Measurements from ENCODE around the gene CDH26. TPM values are rescaled to one million over a fixed set of nuclear protein-coding genes. Genes with fewer than 3 reads are reported as not detected.

Gene CDH26
- total RNA-seq, 2 experiments from 2014 or later: 0.19 to 0.36 TPM

DNA sequence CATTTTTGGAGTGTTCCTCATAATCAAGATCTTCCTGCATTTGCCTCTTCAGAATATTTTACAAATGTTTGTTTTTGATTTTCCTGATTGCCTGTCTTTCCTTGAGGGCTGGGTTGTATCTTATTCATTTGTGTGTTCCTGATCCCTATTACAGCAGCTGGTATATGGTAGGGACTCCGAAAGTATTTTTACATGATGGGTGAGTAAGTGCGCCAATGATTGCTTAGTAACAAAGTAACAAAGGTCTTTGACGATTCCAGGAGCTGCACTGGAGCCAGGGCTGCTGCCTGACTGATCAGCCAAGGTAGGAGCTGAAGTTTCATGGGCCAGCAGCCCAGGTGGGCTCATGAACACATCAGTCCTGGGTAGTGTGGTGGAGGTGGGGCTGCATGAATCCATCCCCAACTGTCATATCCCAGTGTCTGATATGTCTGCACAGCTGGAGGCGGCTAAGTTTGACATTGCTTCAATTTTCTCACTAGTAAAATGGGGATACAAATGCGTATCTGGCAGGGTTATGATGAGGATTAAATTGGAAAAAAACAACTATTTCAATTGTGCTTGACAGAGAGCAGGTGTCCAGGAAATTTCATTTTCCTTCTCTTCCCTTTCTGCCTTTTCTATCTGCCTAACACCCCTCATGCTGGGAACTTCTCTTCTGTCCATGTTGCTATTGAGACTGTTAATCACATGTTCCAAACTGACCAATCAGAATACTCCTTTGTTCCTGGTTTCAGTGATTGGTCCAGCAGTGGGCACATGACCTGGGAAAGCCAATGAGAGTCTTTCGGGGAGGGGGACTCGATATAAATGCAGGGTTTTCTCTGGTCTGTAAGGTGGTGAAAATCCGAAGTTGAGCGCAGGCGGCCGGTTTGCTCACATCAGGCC, 90.7 kb downstream of the CDH26 start:
- no peaks in the 10 kb centered on the region for H4K20me1 ChIP-seq (ENCODE audit: insufficient read depth, low read length)
- H3K79me2 ChIP-seq (ENCODE audit: insufficient read depth, low read depth, low read length): no peaks in the 10 kb centered on the region
- intact Hi-C loops (cut with micrococcal nuclease; ENCODE audit: unreplicated experiment): no loop called here
- ChIA-PET POLR2A (no interaction called here), CTCF (ENCODE audit: unreplicated experiment) (no interaction called here)
- no peak overlapping the region for H2AFZ ChIP-seq (ENCODE audit: low read length)
- H3K27ac ChIP-seq (ENCODE audit: low read depth, low read length, poor library complexity, severe bottlenecking): no peak overlapping the region
- DNase-seq (ENCODE audit: low spot score): peak; percentile 5
- no peaks in the 10 kb centered on the region for H3K36me3 ChIP-seq (ENCODE audit: insufficient read depth, low read length)
- H3K4me3 ChIP-seq (ENCODE audit: low read depth, low read length, poor library complexity, severe bottlenecking): no peak overlapping the region
- no peaks in the 10 kb centered on the region for H3K9me2 ChIP-seq (ENCODE audit: insufficient read depth, low read length)
- H3K4me2 ChIP-seq (ENCODE audit: low read length): no peak overlapping the region
- no TSS peak for BruUV-seq (replicated peaks)
- H3K9me3 ChIP-seq (ENCODE audit: low read length): no peaks in the 10 kb centered on the region
- no peaks in the 10 kb centered on the region for H3K4me1 ChIP-seq (ENCODE audit: insufficient read depth, low read length, poor library complexity, severe bottlenecking)
- no peak for TF ChIP-seq EZH2phosphoT487 (IDR thresholded peaks at IDR 0.05; ENCODE audit: borderline replicate concordance, low read depth, low read length)
- TF ChIP-seq, protein P1, sequence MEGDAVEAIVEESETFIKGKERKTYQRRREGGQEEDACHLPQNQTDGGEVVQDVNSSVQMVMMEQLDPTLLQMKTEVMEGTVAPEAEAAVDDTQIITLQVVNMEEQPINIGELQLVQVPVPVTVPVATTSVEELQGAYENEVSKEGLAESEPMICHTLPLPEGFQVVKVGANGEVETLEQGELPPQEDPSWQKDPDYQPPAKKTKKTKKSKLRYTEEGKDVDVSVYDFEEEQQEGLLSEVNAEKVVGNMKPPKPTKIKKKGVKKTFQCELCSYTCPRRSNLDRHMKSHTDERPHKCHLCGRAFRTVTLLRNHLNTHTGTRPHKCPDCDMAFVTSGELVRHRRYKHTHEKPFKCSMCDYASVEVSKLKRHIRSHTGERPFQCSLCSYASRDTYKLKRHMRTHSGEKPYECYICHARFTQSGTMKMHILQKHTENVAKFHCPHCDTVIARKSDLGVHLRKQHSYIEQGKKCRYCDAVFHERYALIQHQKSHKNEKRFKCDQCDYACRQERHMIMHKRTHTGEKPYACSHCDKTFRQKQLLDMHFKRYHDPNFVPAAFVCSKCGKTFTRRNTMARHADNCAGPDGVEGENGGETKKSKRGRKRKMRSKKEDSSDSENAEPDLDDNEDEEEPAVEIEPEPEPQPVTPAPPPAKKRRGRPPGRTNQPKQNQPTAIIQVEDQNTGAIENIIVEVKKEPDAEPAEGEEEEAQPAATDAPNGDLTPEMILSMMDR (conservative IDR thresholded peaks at IDR 0.05; ENCODE audit: low read length): no peak

DNA sequence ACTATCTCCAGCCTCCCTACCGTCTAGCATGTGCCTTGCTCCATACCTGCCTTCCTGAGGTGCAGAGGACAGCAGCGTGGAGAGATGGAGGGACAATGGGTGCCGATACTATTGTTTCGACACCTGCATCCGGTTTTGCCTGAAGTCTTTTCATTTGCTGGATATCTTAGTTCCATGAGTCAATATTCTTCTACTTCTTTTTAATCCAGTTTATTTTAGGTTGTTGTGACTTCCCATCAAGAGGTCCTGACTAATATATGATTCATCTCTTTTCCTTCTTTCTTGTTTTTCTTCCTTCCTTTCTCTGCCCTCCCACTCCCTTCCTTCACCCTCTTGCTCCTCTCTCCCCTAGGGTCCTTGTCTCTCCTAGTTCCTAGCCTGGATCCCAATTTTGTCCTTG, 91.4 kb downstream of the CDH26 start:
- TF ChIP-seq, protein P1 (conservative IDR thresholded peaks at IDR 0.05; ENCODE audit: low read length): no peak
- Histone ChIP-seq H3K4me3 (ENCODE audit: low read depth, low read length, poor library complexity, severe bottlenecking) (no peak overlapping the region), H3K36me3 (ENCODE audit: insufficient read depth, low read length) (no peaks in the 10 kb centered on the region), H3K9me2 (ENCODE audit: insufficient read depth, low read length) (no peaks in the 10 kb centered on the region), H3K27ac (ENCODE audit: low read depth, low read length, poor library complexity, severe bottlenecking) (no peak overlapping the region), H3K4me2 (ENCODE audit: low read length) (no peak overlapping the region), H3K9me3 (ENCODE audit: low read length) (no peaks in the 10 kb centered on the region), H4K20me1 (ENCODE audit: insufficient read depth, low read length) (no peaks in the 10 kb centered on the region), H2AFZ (ENCODE audit: low read length) (no peak overlapping the region), H3K79me2 (ENCODE audit: insufficient read depth, low read depth, low read length) (no peaks in the 10 kb centered on the region), H3K4me1 (ENCODE audit: insufficient read depth, low read length, poor library complexity, severe bottlenecking) (no peaks in the 10 kb centered on the region)
- no peak for DNase-seq (ENCODE audit: low spot score)
- CTCF ChIA-PET (ENCODE audit: unreplicated experiment): no interaction called here
- BruUV-seq (replicated peaks): no TSS peak
- intact Hi-C loops (cut with micrococcal nuclease; ENCODE audit: unreplicated experiment): no loop called here
- POLR2A ChIA-PET: no interaction called here

DNA sequence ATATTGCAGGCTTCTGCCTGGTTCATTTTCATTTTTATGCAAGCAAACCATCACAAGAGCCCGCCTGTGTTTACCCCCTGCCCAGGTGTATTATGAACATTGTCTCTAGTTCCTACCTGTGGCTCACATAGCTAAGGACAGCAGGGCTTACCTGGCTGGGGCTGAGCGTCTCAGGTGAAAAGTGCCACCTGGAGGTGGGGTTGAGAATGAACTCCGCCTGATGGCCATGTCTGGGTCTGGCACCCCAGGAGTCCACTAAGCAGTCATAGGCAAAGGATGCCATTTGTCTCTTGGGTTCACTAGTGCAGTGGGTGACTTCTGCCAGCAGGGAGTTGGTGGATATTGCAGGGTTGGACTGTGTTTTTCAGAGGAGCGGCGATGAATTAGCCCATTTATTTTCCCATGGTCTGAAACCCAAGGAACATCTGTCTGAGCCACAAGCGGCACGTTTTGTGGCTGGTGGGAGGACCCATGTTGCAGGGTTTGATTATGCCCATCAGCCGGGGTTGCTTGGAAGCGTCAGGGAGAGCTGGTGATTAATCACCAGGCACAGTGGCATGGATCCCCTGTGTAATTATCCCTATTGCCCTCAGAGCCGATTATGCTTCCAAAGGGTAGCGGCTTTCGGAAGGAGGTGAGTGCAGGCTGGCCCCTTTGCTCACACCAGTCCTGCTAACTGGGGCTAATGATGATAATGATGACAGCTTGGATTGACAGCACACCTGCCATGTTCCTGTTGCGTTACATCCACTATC, 92.1 kb downstream of the CDH26 start:
- ChIA-PET CTCF (ENCODE audit: unreplicated experiment) (no interaction called here), POLR2A (no interaction called here)
- H3K27ac ChIP-seq (ENCODE audit: low read depth, low read length, poor library complexity, severe bottlenecking): no peak overlapping the region
- no peaks in the 10 kb centered on the region for H3K9me2 ChIP-seq (ENCODE audit: insufficient read depth, low read length)
- H2AFZ ChIP-seq (ENCODE audit: low read length): no peak overlapping the region
- no peaks in the 10 kb centered on the region for H4K20me1 ChIP-seq (ENCODE audit: insufficient read depth, low read length)
- no peak overlapping the region for H3K4me2 ChIP-seq (ENCODE audit: low read length)
- no peak for DNase-seq (ENCODE audit: low spot score)
- no peaks in the 10 kb centered on the region for H3K4me1 ChIP-seq (ENCODE audit: insufficient read depth, low read length, poor library complexity, severe bottlenecking)
- H3K9me3 ChIP-seq (ENCODE audit: low read length): no peaks in the 10 kb centered on the region
- BruUV-seq (replicated peaks): no TSS peak
- H3K4me3 ChIP-seq (ENCODE audit: low read depth, low read length, poor library complexity, severe bottlenecking): no peak overlapping the region
- H3K79me2 ChIP-seq (ENCODE audit: insufficient read depth, low read depth, low read length): no peaks in the 10 kb centered on the region
- TF ChIP-seq EZH2phosphoT487 (IDR thresholded peaks at IDR 0.05; ENCODE audit: borderline replicate concordance, low read depth, low read length): no peak
- TF ChIP-seq, protein P1 (conservative IDR thresholded peaks at IDR 0.05; ENCODE audit: low read length): peak; percentile 47
- no peaks in the 10 kb centered on the region for H3K36me3 ChIP-seq (ENCODE audit: insufficient read depth, low read length)
- intact Hi-C loops (cut with micrococcal nuclease; ENCODE audit: unreplicated experiment): no loop called here

All from OCI-LY7 (cell line).